Right hindlimb (tissue), 1 donor: ENCODE measurements around the gene BTBD9.

Experiments
- DNase-seq: peaks from one replicate; pipeline ENCODE4 v3.0.0-alpha.2; 2018

BTBD9 gene

GRCh38 chr6:38221251-38221650, 418.5 kb downstream of the BTBD9 start:
- no peak for DNase-seq

- DNase-seq = no peak
Observed at GRCh38 chr6:38220069-38220723, 419.5 kb downstream of the BTBD9 start.

GRCh38 chr6:38218235-38218634, 421.5 kb downstream of the BTBD9 start:
- DNase-seq = no peak

- DNase-seq = no peak
Observed at GRCh38 chr6:38216451-38216850, 423.3 kb downstream of the BTBD9 start.

GRCh38 chr6:38215651-38216311, 423.9 kb downstream of the BTBD9 start:
- no peak for DNase-seq

GRCh38 chr6:38215225-38215624, 424.5 kb downstream of the BTBD9 start:
- DNase-seq = no peak

- no peak for DNase-seq
Observed at GRCh38 chr6:38214159-38214558, 425.6 kb downstream of the BTBD9 start.

GRCh38 chr6:38213251-38213658, 426.5 kb downstream of the BTBD9 start:
- DNase-seq = no peak

- no peak for DNase-seq
Observed at GRCh38 chr6:38212579-38212978, 427.1 kb downstream of the BTBD9 start.

GRCh38 chr6:38212116-38212515, 427.6 kb downstream of the BTBD9 start:
- no peak for DNase-seq

GRCh38 chr6:38209371-38210260, 430.1 kb downstream of the BTBD9 start:
- peak; percentile 71 for DNase-seq

- no peak for DNase-seq
Observed at GRCh38 chr6:38208028-38208427, 431.7 kb downstream of the BTBD9 start.

GRCh38 chr6:38207375-38207774, 432.4 kb downstream of the BTBD9 start:
- no peak for DNase-seq

GRCh38 chr6:38198219-38198618, 441.5 kb downstream of the BTBD9 start:
- no peak for DNase-seq

- DNase-seq = no peak
Observed at GRCh38 chr6:38195113-38195635, 444.6 kb downstream of the BTBD9 start.

- DNase-seq = no peak
Observed at GRCh38 chr6:38194589-38194988, 445.1 kb downstream of the BTBD9 start.

GRCh38 chr6:38194282-38194572, 445.5 kb downstream of the BTBD9 start:
- no peak for DNase-seq

GRCh38 chr6:38193481-38194281, 446.0 kb downstream of the BTBD9 start:
- no peak for DNase-seq

- DNase-seq = no peak
Observed at GRCh38 chr6:38193051-38193450, 446.7 kb downstream of the BTBD9 start.

GRCh38 chr6:38192487-38192886, 447.2 kb downstream of the BTBD9 start:
- DNase-seq = no peak

- no peak for DNase-seq
Observed at GRCh38 chr6:38192011-38192410, 447.7 kb downstream of the BTBD9 start.

- no peak for DNase-seq
Observed at GRCh38 chr6:38191418-38191817, 448.3 kb downstream of the BTBD9 start.
